NCI-H2227 treated with DMSO at 0.1 percent for 48 hours (cell line): Measurements from ENCODE around the gene CES2.
"Not testable (repeated sequence)": the region's sequence is repeated elsewhere in the genome, so short reads cannot be mapped to it uniquely, and the experiment has no call there.

Source experiments
- DNase-seq: peaks from one replicate; lab custom pipeline; 2025; lab: John Stamatoyannopoulos, UW

Gene CES2

GRCh38 chr16:66934839-66935313, 440 bp upstream of the CES2 start:
- DNase-seq: not testable (repeated sequence)

GRCh38 chr16:66936462-66936861, 1.1 kb downstream of the CES2 start:
- DNase-seq: no peak

- DNase-seq: no peak
These were observed 1.7 kb downstream of the CES2 start for GRCh38 chr16:66936889-66937554.

- no peak for DNase-seq
These were observed 2.5 kb downstream of the CES2 start for GRCh38 chr16:66937725-66938337.

GRCh38 chr16:66939366-66939765, 4.0 kb downstream of the CES2 start:
- DNase-seq: no peak

- no peak for DNase-seq
These were observed 4.9 kb downstream of the CES2 start for GRCh38 chr16:66940236-66940635.

GRCh38 chr16:66942981-66943380, 7.7 kb downstream of the CES2 start:
- no peak for DNase-seq

GRCh38 chr16:66943426-66944053, 8.2 kb downstream of the CES2 start:
- no peak for DNase-seq

- no peak for DNase-seq
These were observed 8.7 kb downstream of the CES2 start for GRCh38 chr16:66944054-66944441.

- not testable (repeated sequence) for DNase-seq
These were observed 9.7 kb downstream of the CES2 start for GRCh38 chr16:66944971-66945370.

- DNase-seq: no peak
These were observed 10.6 kb downstream of the CES2 start for GRCh38 chr16:66945939-66946338.

GRCh38 chr16:66946541-66946940, 11.2 kb downstream of the CES2 start:
- DNase-seq: no peak

GRCh38 chr16:66946974-66947301, 11.6 kb downstream of the CES2 start:
- DNase-seq: no peak

- DNase-seq: peak; percentile 56
These were observed 12.2 kb downstream of the CES2 start for GRCh38 chr16:66947302-66948065.

GRCh38 chr16:66948134-66948836, 13.0 kb downstream of the CES2 start:
- DNase-seq: no peak

GRCh38 chr16:66948837-66949225, 13.5 kb downstream of the CES2 start:
- no peak for DNase-seq

- no peak for DNase-seq
These were observed 14.2 kb downstream of the CES2 start for GRCh38 chr16:66949472-66949871.

- DNase-seq: no peak
These were observed 15.1 kb downstream of the CES2 start for GRCh38 chr16:66950437-66950836.

- no peak for DNase-seq
These were observed 15.9 kb downstream of the CES2 start for GRCh38 chr16:66950971-66951790.

GRCh38 chr16:66952430-66953110, 17.3 kb downstream of the CES2 start:
- no peak for DNase-seq
